NCI-H345 (cell line): ENCODE data around the gene CDH16.
"Not testable (repeated sequence)": the region's sequence is repeated elsewhere in the genome, so short reads cannot be mapped to it uniquely, and the experiment has no call there.

Experiments used
- DNase-seq: peaks from one replicate; lab custom pipeline; 2025; lab: John Stamatoyannopoulos, UW

Gene CDH16

DNA sequence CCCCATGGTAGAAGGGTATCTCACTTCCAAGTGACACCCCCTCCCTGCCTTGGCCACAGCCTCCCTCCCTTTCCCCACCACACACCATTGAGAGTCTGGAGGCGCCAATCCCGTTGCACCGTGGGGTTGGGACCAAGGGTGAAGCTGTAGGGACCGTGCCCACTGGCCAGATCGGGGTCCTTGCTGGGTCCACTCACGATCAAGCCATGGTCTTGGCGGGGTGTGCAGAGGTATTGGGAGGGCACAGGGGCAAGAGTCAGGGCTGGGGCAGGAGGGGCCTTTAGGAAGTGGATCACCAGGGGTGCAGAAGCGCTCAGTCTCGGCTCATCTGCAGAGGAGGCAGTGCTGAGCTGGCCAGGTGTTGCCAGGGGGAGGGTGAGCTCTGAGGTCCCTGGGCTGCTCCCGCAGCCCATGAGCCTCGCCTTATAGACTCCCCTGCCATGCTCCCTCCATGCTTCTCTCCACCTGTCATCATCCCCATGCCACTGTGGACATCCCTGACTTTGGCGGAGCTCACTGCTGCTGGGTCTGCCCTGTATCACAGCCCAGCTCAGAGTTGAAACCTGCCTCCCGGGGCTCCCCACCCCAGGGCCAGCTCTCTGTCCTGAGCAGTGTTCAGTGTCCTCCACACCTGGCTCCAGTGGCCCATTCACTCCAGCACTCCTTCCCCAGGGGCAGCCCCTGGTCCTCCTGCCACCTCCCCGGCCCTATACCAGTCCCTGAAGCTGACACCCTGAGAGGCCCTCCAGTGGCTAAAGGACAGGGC lies 8.3 kb downstream of the CDH16 start:
- DNase-seq: no peak

GRCh38 chr16:66908762-66909559 lies 9.7 kb downstream of the CDH16 start:
- DNase-seq: no peak

DNA sequence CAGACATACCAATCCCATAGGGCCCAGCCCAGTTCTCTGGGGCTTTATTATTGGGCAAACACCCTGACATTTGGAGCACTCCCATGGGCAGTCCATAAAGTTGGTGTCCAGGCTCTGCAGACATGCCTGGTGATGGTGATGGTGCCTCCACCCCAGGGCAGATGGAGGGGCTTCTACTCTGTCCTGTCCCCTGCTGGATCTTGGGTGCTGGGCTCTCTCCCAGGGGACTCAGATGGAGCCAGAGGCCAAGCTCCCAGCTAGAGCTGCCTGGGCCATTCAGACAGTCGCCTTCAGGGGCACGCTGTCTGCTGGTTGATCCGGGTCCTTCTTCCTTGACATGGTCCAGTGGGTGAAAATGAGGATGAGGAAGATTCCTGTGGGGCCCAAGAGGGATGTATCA lies 10.6 kb downstream of the CDH16 start:
- DNase-seq: no peak

DNA sequence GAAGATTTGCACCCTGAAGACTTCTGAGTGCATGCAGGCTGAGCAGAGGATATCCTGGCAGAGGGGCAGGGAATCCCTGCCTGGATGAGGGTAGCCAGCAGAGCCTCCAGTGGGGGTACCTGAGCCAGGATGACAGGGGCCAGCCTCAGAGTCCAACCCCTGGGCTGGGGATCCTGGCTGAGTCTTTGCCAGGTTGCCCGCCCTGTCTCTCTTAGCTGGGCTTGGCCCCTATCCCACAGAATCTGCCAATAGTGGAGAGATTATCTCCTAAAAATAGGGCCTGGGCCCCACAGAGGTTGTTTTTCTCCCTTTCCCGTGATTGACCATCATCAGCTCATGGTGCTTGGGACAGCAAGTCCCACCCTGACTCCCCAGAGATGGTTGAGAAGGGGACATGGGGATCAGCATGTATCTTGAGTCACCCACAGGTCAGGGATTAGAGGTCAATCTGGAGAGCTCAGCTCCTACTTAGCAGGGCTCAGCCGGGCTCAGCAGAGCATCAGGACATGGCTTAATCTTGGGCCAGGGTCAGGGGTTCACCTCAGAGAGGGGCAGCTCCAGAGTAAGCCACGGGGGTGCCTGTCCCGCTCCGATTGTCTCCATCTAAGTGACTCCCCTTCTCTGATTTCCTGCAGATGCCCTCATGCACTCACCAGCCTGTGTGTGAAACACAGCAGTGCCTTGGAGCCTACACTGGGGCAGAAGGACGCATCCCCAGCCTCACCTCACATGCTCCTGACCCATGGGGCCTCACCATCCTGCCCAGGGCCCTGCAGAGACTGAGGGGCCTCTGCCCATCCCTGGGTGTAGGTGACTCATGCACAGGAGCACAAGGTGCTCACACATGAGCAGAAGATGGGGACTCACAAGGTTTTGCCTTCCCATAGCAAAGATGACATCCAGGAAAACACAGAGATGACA lies 11.5 kb downstream of the CDH16 start:
- no peak for DNase-seq

DNA sequence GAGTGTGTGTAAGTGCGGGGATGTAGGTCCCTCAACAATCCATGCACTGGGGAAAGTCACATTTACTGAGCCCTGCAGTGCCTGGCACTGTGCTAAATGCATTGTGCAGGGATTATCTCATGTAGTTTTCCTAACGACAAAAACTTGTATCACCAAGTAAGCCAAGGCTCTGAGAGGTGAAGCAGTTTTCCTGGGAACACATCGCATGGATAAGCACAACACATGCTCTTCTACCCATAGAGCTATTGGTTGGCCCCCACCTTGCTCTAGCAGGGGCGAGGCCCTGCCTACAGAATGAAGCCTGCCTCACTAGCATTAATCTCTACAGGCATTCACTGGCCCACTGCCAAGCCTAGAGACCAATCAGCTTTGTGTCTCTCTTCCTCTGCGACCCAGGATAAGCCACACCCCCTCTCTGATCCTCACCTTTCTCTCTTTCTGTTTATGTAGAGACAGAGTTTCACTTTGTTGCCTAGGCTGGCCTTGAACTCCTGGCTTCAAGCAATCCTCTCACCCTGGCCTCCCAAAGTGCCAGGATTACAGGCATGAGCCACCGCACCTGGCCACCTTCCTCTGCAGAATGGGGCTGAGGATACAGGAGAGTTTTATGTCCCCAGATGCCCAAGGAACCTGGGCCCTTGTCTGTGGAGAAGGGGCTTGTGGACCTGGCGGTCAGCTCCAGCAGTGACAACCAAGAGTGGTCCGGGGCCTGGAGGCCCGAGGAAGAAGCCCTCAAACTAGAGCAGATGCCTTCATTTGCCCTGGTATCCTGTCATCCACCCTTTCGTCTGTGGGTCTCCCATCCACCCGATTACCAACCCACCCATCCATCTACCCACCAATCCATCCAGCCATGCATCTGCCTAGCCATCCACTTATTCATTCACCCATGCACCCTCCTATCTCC lies 12.8 kb downstream of the CDH16 start:
- peak; percentile 2 for DNase-seq

DNA sequence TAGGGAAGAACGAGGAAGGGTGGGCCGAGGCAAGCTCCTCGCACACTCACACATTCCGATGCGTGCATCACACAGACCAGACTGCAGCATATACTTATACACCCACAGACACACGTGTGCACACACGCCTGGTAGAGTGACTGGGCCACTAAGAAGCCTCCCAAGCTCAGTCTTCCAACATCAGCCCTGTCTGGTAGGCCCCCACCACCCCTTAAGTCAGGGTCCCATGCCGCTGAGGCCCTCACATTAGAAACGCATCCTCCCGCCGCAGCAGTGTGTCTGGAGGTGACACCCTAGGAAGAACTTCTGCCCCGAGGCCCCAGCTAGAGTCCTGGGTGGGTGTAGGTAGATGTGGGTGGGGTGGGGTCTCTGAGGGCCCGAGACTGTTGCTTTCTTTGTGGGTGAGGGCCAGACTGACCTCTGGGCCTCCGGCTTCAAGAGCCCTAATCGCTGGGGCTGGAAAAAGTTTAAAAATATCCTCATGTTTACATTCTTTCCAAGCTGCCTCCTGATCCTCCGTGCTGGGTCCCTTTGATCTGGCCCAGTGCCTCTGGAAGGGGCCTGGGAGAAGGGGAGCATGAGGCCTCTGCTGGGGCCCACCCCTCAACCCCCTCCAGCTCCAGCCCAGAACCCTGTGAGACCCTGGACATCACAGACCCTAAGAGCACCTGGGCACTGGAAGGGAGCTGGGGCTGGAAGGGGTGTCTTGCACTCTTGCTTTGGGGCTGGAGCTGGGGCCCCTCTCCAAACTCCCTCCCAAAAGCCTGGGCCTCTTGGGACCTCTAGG lies 13.6 kb downstream of the CDH16 start:
- no peak for DNase-seq

GRCh38 chr16:66904428-66904845 lies 14.2 kb downstream of the CDH16 start:
- DNase-seq: no peak

DNA sequence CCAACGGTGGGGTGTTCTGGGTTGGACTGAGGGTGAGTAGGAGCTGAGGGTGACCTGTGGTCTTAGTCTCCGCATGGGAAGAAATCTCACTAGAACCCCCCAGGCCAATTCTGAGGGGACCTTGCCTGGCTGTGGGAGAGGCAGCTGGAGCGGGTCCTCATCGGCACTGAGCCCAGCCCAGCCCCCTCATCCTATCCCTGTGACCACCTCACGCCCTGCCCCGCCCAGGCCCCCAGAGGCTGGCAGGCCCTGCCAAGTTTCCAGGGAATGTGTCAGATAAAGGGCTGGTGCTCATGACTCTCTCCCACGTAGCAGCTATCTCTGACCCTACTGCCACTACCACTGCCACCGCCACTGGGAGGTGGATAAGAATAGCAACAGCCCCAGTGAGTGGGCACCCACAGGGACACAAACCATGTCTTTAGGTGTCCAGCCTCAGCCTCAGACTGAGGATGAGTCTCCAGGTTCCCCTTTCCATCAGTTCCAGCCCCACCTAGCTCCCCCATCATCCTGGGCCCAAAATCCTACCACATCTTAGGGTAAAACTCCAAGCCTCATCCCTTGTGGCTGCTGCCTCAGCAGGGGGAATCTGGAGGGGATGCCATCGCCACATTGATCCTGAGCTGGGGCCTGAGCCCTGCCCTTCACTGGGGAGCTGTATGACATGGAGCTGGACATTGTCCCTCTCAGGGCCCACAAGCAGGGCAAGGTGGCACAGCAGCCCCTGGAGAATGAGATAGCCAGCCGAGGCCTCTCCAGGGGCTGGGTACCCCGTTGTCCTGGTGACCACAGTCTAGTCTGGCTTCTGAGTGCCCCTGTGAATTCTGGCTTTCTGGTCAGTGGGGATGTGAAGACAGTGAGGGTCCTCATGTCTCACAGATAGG lies 14.9 kb downstream of the CDH16 start:
- no peak for DNase-seq

DNA sequence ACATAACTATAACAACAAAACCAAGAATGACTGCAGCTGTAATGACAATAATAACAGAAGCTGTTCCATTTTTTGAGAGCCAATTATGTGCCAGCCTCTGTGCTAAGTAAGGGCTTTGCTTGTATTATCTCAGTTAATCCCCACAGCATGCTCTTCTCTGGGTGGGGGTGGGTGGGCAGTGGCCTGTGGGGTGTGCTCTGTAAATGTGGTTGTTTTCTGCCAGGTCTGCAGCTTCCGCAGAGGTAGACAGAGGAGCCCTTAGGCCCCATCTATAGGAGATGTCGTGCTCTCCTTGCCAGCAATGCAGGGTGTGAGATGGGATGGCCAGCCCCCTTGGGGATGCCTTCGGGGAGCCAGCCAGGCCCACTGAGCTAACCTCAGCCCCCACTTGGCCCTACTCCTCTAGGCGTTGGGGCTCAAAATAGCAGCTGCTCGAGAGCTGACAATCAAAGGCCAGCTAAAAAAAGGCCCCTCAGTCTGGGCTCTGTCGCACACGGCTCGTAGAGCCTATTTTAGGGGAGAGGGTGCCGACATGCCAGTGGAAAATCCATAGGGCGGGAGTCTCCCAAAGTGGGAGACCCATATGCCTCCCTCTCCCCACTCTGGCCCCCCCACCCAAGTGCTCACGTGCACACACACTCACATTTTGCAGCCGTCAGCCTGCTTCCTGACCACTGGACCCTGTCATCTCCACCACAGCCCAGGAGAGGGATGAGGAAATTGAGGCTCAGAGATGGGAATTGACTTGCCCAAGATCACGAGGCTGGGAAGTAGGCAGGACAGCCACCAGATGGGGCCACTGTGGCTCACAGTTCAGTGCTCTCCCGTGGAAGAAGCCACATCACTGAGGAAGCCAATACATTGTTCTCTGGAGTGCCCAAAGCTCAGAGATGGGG lies 15.8 kb downstream of the CDH16 start:
- no peak for DNase-seq

GRCh38 chr16:66901626-66902025 lies 17.1 kb downstream of the CDH16 start:
- DNase-seq: no peak

DNA sequence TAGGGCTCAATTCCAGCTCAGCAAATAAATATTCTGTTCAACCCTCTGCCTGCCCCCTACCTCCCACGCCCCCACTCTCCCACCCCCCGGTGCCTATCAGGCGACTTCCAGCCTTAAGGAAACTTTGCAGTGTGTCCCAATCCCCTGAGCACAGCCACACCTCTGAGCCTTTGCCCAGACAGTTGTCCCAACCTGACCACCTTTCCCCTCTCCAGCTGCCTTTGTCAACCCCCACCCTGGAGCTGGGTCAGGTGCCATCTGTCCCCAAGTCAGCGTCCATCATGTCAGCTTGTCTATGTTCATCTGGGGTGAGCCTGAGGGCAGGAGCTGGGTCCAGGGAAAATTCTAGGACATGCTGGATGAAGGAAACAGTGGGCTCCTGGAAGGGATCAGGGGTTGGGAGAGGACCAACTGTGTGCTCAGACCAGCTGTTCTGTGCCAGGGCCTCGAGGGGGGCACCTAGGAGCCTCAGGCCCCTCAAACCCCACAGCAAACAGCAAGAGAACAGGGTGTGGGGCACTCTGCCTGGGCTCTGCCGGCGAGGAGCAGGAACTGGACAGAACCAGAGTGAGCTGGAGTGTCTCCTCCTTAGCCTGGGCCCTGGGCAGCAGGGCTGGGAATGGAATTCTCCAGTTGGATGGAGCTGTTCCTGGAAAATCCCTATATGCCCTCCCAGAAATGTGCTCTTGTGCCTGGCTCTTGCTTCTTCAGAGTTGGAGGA lies 17.8 kb downstream of the CDH16 start:
- no peak for DNase-seq

- peak; percentile 29 for DNase-seq
These were observed 18.6 kb downstream of the CDH16 start for GRCh38 chr16:66899945-66900710.

GRCh38 chr16:66899310-66899944 lies 19.3 kb downstream of the CDH16 start:
- DNase-seq: no peak

GRCh38 chr16:66898933-66899309 lies 19.8 kb downstream of the CDH16 start:
- no peak for DNase-seq

GRCh38 chr16:66898207-66898606 lies 20.5 kb downstream of the CDH16 start:
- DNase-seq: no peak

- DNase-seq: not testable (repeated sequence)
These were observed 22.0 kb downstream of the CDH16 start for GRCh38 chr16:66896682-66897081.
